ENCODE data around the gene TMEM88. TPM values are rescaled to one million over a fixed set of nuclear protein-coding genes. Genes with fewer than 3 reads are reported as not detected.

TMEM88 gene
- total RNA-seq, 1 donor = 0.36 TPM

DNA sequence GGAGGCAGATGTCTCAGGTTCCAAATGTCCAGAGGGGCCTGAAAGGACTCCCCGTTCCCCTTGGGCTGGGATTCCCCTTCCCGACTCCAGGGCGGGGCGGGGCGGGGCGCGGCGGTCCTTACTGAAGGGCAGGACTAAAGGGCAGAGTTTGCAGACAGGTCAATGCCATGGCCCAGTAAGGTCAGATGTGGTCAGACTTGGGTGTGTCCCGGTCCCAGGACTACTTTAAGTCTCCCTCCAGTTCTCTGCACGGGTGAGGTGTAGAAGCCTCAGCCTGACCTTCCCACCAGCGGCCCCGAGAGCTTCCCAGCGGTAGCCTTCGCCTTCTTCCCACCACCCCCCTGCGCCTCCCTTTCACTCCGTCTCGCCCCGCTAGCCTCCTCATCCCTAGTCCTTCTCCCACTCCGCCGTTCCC lies 20.3 kb upstream of the TMEM88 start:
- H4K20me1 ChIP-seq (ENCODE audit: insufficient read depth, low read length) = peaks cover 12% of the 10 kb centered on the region

DNA sequence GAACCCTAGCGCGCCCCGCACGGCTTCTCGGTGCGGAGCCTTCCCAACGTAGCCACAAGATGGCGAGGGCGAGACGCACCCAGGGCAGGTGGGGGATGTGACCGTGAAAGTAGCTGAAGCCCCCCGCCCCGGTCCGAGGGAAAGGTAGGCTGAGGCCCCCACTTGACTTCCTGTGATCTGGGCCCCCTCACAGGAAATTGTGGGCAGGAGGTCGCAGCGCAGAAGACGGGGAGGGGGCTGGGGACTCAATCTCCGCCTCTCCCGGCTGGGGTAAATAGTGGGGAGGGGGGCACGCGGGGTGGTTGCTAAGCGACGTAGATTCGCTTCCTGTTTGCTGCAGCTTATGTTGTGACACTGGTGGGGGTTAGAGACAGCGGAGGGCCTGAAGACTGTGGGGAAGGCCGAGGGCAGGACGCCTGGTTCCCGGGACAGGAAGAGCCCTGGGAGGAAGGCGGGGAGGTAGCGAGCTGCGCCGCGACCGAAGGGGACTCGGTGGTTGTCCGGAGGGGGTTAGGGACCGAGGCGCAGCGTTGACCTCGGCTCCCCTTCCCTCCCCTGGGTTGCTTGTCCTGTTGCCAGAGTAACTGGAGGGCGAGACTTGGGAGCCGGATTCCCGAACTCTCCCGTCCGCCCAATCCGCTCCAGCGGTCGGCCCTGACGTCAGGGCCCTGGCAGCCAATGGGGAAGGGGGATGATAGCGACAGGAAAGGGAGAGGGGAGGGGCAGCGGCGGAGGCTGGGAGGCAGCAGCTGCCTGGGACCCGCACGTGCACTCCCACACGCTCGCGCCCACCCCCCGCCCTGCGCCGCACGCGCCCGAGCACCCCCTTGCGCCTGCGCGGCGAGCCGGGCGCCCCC lies 19.7 kb upstream of the TMEM88 start:
- Histone ChIP-seq H3K27me3 (ENCODE audit: insufficient read depth, low read length) (peaks cover 11% of the 10 kb centered on the region), H3K79me2 (ENCODE audit: insufficient read depth, low read length) (peaks cover 16% of the 10 kb centered on the region), H4K20me1 (ENCODE audit: insufficient read depth, low read length) (peaks cover 17% of the 10 kb centered on the region), H2AFZ (ENCODE audit: low read length) (peak overlapping the region; percentile 56), H3K4me1 (ENCODE audit: insufficient read depth, low read length) (peaks cover 33% of the 10 kb centered on the region), H3K9me3 (ENCODE audit: low read depth, low read length) (no peaks in the 10 kb centered on the region), H3K4me2 (ENCODE audit: insufficient read depth, low read length) (peak overlapping the region; percentile 86), H3K4me3 (ENCODE audit: insufficient read depth, low read length) (peak overlapping the region; percentile 75), H3K36me3 (ENCODE audit: insufficient read depth, low read length) (no peaks in the 10 kb centered on the region), H3K27ac (ENCODE audit: low read depth, low read length) (peak overlapping the region; percentile 89)
- TF ChIP-seq, protein P1, sequence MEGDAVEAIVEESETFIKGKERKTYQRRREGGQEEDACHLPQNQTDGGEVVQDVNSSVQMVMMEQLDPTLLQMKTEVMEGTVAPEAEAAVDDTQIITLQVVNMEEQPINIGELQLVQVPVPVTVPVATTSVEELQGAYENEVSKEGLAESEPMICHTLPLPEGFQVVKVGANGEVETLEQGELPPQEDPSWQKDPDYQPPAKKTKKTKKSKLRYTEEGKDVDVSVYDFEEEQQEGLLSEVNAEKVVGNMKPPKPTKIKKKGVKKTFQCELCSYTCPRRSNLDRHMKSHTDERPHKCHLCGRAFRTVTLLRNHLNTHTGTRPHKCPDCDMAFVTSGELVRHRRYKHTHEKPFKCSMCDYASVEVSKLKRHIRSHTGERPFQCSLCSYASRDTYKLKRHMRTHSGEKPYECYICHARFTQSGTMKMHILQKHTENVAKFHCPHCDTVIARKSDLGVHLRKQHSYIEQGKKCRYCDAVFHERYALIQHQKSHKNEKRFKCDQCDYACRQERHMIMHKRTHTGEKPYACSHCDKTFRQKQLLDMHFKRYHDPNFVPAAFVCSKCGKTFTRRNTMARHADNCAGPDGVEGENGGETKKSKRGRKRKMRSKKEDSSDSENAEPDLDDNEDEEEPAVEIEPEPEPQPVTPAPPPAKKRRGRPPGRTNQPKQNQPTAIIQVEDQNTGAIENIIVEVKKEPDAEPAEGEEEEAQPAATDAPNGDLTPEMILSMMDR (IDR thresholded peaks at IDR 0.05; ENCODE audit: extremely low read depth, low read depth, low read length) = peak; percentile 67
- DNase-seq (ENCODE audit: insufficient read length, low spot score, missing footprints) = peak; percentile 99

More for the DNA sequence above, 20.3 kb upstream of the TMEM88 start:
- peak overlapping the region; percentile 75 for H3K4me3 ChIP-seq (ENCODE audit: insufficient read depth, low read length)
- H3K79me2 ChIP-seq (ENCODE audit: insufficient read depth, low read length) = peaks cover 12% of the 10 kb centered on the region
- peaks cover 11% of the 10 kb centered on the region for H3K27me3 ChIP-seq (ENCODE audit: insufficient read depth, low read length)
- peak overlapping the region; percentile 86 for H2AFZ ChIP-seq (ENCODE audit: low read length)
- H3K36me3 ChIP-seq (ENCODE audit: insufficient read depth, low read length) = no peaks in the 10 kb centered on the region
- DNase-seq (ENCODE audit: insufficient read length, low spot score, missing footprints) = no peak
- no peaks in the 10 kb centered on the region for H3K9me3 ChIP-seq (ENCODE audit: low read depth, low read length)
- H3K4me2 ChIP-seq (ENCODE audit: insufficient read depth, low read length) = peak overlapping the region; percentile 86
- peak overlapping the region; percentile 89 for H3K27ac ChIP-seq (ENCODE audit: low read depth, low read length)
- TF ChIP-seq, protein P1 (IDR thresholded peaks at IDR 0.05; ENCODE audit: extremely low read depth, low read depth, low read length) = no peak
- H3K4me1 ChIP-seq (ENCODE audit: insufficient read depth, low read length) = peaks cover 33% of the 10 kb centered on the region

DNA sequence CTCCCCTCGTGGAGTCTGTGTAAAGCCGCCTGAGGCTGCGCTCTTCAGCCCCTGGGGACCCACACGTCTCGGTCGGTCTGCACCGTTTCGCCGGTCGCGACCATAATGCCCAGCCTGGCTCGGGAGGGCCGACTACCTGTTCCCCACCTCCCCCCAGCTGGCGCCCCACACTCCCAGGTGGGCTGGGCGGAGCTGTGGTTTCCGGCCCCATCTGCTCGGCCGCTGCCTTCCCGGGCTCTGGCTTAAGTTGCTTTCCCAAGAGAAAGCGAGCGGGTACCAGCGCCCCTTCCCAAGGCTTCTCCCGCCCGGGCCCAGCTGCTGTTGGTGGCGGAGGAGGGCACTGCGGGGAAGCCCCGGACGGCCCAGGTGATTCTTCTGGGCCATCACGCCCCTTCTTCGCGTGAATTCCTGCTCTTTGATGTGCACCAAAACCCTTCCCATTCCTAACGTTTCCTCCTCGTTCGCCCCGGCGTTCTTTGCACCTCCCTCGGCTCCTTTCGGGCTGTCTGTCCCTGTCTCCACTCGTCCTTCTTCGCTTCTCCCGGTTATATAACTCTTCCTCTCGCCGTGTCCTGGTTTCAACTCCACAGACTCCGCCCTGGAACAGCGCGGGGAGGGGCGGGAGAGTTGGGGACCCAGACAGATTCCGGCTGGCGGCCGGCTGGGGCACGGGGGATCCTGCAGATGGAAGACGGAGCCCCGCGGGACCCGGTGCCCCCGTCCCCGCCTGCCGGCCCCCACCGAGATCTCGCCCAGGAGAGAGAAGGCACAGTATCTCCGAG lies 18.9 kb upstream of the TMEM88 start:
- Histone ChIP-seq H3K4me2 (ENCODE audit: insufficient read depth, low read length) (peak overlapping the region; percentile 86), H3K27ac (ENCODE audit: low read depth, low read length) (peak overlapping the region; percentile 89), H3K79me2 (ENCODE audit: insufficient read depth, low read length) (peaks cover 16% of the 10 kb centered on the region), H3K4me3 (ENCODE audit: insufficient read depth, low read length) (peak overlapping the region; percentile 75), H3K27me3 (ENCODE audit: insufficient read depth, low read length) (peaks cover 11% of the 10 kb centered on the region), H3K9me3 (ENCODE audit: low read depth, low read length) (no peaks in the 10 kb centered on the region), H4K20me1 (ENCODE audit: insufficient read depth, low read length) (peaks cover 22% of the 10 kb centered on the region), H3K4me1 (ENCODE audit: insufficient read depth, low read length) (peaks cover 38% of the 10 kb centered on the region), H2AFZ (ENCODE audit: low read length) (peak overlapping the region; percentile 52), H3K36me3 (ENCODE audit: insufficient read depth, low read length) (peaks cover 7% of the 10 kb centered on the region)
- TF ChIP-seq, protein P1 (IDR thresholded peaks at IDR 0.05; ENCODE audit: extremely low read depth, low read depth, low read length) = no peak
- no peak for DNase-seq (ENCODE audit: insufficient read length, low spot score, missing footprints)
